GM19467 (cell line): ENCODE data around the gene COL23A1.

Source experiments
- ATAC-seq: cut with Tn5 transposase; IDR thresholded peaks from one replicate; pipeline ENCODE4 v1.9.1; 2021; ENCODE audit warnings: mild to moderate bottlenecking, moderate library complexity; ENCODE audit not compliant: unreplicated experiment

COL23A1 gene

DNA sequence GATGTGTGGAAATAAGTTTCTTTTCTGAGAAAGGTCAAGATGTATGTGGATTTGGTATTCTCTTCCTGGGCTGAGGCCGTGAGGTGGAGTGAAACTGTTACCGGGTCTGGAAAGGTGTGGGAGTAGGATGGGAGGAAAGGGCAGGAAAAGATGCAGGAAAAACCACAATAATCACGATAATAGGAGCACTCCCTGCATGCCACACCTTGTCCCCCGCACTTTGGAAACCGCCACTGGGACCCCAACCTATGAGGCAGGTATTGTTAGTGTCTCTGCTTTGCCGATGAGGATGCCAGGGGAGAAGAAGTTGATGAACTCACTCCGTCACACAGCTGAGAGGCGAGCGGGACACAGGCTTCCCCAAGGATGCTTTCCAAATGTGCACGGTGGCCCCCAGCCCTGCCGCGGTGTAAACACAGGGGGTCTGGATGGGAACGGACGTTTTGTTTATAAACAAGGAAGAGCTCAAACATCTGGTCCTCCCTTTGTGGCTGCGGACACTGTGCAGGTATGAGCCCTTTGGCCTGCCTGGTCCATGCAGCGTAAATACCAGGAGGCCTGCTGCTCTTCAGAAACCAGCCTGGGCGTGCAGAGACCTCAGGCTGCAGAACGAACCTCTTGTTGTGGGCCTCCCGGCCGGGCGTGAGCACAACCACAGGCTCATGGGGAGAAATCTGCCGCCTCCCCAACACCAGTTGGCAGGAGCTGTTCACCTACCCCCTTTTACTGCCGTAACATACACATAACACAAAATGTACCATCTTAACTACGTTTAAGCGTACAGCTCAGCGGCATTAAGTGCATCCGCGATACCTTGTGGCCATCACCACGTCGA lies 126.7 kb downstream of the COL23A1 start:
- ATAC-seq = no peak

DNA sequence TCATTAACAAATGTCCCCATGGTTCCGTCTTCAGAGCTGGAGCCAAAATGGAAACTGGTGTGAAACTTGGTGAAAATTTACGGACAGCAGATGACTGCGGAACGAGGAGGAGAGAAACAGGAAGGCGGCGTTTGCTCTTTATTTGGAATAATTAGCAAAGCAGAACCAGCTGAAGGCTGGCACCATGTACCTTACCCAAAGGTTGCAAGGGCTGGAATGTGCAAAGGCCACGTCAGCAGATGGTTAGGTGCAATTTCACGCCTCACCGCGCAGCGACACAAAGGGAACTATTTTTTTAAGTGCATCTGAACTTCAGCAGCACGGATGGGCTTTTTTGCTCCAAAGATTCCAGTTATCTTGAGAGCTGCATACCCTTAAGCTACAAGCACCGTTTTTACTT lies 127.4 kb downstream of the COL23A1 start:
- no peak for ATAC-seq

DNA sequence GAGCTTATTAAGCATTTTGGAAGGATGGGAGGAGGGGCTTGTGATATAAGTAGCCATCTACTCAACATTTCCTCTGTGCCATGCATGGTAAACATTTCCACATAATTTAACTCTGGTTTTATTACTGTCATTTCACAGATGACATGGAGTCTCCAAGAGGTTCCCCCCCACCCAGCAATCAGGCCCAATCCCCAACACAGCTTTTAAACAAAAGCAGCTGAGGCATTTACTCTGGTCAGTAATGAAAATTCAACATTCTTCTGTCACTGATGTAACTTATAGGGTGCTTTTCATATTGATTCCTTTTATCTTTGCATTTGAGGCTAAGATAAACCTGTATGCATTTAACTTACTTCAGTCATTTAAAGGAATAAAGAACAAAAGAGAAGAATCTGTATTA lies 128.1 kb downstream of the COL23A1 start:
- no peak for ATAC-seq

DNA sequence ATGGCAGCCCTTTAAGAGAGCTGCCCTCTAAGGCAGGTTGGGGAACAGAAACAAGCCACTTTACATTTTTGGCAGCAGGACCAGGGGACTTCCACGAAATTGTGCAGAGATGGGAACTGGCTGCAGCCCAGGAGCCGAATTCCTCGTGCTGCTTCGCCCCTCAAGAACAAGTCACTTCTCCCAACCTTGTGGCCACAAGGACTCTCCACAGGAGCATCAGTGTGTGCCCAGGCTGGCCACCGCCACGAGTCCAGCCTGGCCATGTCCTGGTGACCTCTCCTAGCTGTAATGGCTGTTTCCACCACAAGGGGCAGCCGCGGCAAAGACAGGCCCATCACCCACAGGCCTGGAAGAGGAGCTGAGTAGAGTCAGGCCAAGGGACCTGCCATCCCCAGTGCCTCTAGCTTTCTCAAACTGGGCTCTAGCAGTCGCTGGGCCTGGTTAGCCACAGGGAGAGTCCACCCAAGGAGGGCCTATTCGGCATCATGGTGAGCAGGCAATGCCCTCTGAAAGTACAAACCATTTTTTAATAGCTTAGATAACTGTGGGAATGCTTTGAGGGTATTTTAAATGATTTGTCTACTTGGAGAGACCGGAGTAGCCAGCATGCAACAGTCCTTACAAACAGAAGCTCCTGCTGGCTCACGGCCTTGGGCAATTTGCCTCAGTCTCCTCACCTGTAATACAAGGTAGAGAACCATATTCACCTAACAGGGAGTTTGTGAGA lies 129.0 kb downstream of the COL23A1 start:
- no peak for ATAC-seq

DNA sequence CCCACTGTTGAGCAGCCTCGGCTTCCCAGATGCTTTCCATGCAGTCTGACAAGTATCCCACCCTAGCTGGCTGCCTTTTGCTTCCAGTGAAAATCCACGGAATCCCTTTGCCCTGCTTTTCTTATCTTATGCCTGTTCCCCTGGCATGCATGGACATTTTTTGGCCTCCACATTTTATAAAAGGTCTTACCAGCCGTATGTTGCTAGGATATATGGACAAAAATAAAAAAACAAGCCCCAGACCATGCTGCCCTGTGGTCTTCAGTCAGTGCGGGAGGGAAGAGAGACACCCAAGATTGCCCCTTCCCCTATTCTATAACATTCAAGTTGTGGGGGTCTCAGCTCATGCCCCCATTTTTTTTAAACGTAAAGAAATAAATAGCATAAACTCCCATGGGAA lies 129.6 kb downstream of the COL23A1 start:
- ATAC-seq = no peak

DNA sequence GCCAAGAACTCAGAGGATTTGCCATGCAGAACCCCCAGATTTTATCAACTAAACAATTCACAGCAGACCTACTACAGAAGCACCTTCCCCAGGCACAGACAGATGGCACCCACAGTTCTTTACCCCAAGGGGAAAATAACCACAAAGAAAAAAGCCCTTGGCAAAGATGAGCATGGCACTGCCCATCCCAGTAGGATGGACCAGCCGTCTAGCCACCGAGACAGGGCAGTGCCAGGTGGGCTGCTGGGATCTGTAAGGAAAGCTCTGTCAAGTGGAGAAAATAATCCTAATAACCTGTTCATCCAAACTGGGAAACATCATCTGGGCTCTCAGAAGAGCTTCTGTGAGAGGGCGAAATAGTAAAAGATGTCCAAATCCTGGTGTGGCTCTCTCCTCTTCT lies 130.0 kb downstream of the COL23A1 start:
- ATAC-seq = no peak

DNA sequence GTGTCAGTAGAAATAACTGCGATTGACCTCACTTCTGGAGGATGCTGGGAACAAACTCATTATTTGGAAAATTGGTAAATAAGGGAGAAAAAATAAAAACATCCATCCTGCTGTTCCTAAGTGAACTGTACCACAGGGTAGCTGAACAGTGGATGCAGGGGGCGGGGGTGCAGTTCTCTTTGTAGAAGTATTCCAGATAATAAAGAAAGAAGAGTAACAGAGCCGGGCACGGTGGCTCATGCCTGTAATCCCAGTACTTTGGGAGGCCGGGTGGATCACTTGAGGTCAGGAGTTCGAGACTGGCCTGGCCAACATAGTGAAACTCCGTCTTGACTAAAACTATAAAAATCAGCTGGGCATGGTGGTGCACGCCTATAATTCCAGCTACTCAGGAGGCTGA lies 132.1 kb downstream of the COL23A1 start:
- ATAC-seq = no peak

DNA sequence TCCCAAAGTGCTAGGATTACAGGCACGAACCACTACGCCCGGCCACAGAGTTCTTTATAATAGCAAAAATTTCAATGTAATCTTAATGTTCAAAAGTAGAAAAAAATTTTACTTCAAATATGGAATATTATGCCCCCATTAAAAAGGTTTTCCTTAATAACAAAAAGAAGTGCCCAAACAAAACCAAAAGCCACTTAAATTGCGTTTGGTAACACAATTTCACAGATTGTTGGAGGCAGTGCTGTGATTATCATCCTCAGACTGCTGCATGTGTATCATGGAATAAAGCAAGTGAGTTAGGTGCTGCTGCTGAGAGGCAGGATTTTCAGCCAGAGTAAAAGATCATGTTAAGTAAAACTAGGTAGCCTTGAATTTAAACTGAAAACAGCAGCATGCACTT lies 132.7 kb downstream of the COL23A1 start:
- no peak for ATAC-seq

DNA sequence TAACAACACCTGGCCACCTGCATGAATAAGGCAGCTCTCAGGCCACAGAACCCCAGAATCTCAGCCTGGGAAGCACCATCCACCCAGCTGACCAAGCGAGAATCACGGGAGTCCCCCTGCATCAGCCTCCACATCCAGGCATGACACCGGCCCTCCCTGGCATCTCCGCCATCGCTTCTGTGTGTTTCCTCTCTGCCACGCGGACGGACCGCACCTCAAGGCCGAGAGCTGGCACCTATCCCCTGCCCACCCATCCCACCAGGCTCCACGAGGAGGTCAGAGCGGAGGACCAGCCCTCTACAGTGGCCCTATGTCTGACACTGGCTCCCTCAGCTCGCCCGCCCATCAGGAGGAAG lies 134.7 kb downstream of the COL23A1 start:
- no peak for ATAC-seq

DNA sequence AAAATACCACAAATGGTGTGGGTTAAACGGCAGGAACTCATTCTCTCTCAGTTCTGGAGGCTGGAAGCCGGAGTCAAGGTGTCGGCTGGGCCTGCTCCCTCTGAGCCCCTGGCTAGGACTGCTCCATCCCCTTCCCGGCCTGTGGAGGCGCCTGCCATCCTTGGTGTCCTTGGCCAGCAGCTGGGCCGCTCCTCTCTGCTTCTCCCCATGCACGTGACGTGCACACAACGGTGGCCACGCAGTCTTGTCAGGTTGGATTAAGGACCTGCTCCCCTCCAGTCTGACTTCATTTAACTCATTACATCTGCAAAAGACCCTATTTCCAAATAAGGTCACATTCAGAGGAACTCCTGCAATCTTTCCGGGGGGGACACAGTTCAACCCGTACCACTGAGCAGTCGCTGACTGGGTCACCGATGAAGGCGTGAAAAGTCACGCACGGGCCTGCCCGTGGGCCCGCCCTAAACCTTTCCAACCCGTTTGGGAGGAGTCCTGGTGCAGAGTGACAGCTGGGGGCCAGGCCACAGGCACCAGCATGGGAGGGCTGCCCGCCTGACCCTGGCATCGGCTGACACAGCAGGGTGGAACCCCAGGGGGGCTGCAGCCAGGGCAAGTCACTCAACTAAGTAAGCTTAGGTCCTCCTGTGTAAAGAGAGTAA lies 135.2 kb downstream of the COL23A1 start:
- no peak for ATAC-seq

DNA sequence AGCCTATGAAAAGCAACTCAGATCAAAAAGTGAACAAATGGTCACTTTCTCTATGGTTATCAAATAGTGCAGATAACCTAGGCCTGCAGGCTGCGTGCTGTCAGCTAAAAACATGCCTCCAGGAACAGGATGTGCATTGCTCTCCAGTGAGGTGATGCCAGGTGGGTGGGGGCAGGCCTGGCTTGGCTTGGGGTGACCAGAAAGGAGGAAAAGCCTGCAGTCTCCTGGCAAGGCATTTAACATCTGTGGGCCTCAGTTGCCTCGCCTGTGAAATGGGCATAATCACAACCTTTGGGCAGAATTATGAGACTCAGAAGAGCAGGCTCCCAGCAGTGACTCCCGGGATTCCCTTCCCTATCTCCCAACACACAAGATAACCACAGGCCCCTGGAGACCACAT lies 135.9 kb downstream of the COL23A1 start:
- ATAC-seq = no peak

DNA sequence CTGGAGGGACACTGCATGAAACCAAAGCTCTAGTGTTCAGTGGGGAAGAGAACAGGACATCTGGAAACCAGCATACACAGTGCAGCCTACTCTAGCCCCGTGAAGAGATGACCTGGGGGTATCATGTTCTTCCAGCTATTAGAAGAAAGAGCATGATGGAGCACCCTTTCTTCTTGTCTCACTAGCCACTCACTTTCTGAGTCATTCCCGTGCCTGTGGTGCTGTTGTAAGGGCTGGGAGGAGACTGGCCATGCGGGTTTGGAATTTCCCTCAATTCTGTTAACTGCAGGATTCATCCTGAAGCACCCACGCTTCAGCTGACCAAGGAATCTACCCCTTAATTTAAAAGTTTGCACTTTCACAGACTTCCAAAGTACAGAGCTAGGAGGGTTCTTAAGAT lies 137.0 kb downstream of the COL23A1 start:
- no peak for ATAC-seq

DNA sequence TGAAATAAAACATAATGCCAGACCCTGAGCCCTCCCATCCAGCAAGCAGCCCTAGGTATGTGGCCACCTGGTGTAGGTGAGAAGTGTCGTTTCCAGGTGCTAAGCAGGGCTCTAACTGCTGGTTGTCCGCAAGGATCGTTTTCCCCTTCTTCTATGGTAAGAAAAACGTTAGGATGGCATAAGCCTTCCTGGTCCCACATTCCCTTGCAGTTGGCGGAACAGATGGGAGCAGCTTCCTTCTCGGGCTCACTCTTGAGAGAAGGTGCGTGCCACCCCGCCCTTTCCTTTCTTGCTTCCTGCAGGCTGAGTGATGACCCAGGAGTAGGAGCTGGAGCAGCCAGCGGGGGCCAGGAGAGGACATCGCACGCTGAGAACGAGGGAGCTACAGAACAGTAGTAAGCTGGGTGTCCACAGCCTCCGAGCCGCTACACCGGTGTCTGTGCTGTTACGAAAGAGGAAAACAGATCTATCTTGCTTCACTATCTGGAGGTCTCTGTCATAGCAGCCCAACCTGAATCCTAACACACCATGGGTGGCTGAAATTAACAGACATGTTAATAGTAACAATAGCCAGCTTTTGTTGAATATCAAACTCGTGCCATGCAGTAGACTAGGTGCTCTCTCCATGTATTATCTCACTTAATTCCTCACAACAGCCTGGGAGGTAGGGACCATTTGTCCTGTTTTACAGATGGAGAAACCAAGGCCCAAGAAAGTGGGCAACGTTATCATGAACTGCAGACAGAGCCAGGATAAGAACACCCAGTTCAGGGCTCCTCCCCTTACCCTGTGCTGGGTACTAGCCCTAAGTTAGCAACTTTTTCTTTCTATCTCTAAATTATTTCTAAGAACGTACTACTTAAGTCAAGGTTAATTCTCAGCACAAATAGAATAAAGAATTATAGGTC lies 139.8 kb downstream of the COL23A1 start:
- no peak for ATAC-seq

DNA sequence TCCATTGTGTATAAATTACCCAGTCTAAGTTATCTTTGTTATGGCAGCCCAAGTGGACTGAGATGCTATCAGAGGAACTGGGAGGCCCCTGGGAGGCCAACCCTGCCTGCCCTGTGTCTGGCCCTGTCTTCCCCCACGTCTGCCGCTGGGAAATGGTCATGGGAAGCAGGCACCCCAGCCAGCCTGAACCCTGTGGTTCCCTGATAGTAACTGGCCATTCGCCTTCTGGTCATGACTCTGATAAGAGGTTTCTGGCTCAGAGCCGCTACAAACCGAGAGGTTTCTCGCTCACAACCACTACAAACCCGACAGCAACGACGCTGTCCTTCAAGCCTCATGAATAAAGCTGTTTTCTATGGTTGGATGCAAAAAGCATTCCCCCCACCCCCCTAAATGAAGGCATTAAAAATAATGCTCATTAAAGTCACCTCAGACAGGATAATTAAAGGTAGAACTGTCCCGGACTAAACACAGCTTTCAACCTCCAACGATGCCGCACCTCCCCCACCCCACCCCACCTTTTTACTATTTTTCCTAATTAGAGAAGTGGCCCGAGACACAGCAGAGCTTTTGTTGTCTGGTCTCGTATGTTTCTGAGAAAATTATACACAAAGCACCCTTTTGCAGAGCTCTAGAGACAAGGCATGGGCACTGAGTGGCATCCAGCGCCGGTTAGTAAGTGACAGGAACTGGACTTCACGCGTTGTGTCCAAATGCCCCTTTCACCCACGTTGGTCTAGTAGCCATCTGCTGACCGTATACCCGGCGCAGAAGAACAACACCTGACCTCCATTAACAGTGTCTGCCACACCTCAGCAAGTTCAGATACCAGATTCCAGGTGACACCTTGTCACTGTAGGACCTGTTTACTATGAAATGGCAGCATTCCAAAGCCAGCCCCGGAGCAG lies 140.8 kb downstream of the COL23A1 start:
- ATAC-seq = no peak

DNA sequence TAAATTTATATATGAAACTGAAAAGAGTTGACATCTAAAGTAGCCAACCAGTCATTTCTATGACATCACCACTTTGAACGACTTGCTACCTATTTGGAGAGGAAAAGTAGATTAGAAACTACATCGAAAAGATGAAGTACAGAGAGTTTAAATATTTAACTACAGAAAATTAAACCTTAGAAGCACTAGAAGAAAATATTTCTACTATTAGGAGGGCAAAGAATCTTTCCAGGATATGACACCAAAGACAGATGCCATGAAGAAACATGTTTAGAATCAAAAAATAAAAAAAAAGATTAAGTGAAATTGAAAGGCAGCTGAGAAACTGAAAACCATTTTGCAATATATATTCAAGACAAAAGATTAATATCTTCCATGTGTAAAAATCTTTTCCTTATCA lies 144.7 kb downstream of the COL23A1 start:
- ATAC-seq = no peak

DNA sequence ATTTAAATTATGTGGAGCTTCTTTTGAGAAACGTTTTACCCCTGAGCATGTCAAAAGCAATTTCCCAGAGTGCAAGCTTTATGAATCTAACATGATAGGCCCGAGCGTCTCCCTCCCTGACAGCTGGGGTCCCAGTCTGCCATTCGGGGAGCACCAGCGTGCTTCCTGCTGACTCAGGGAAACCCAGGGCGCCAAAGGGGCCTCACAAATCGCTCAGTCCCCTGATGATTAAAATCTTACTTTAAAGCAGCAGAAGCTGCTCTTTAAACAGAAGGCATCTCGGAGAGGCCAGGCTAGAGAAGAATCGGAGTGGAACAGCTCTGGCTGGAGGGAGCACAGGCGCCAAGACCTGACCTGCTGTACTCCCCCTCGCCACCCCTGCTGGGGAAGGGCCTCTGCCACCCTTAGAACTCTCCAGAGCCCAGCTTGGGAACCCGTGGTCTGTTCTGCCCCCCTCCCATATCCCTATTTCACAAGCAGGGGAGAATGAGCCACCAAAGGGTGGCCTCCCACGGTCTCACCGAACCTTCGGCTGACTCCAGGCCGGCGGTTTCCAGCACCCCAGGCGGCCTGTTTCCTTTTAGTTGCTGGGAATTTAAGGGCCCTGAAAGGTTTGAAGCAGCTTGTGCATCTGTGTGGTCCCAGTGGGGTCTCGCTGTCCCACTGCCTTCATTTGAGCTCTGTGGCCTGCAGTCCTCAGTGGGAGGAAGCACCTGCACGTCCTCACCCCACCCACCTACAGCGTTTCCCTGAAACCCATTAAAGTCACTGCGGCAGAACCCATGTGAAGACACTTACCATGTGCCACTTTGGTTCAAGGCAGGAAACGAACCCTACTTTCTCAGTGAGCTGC lies 147.6 kb downstream of the COL23A1 start:
- no peak for ATAC-seq

DNA sequence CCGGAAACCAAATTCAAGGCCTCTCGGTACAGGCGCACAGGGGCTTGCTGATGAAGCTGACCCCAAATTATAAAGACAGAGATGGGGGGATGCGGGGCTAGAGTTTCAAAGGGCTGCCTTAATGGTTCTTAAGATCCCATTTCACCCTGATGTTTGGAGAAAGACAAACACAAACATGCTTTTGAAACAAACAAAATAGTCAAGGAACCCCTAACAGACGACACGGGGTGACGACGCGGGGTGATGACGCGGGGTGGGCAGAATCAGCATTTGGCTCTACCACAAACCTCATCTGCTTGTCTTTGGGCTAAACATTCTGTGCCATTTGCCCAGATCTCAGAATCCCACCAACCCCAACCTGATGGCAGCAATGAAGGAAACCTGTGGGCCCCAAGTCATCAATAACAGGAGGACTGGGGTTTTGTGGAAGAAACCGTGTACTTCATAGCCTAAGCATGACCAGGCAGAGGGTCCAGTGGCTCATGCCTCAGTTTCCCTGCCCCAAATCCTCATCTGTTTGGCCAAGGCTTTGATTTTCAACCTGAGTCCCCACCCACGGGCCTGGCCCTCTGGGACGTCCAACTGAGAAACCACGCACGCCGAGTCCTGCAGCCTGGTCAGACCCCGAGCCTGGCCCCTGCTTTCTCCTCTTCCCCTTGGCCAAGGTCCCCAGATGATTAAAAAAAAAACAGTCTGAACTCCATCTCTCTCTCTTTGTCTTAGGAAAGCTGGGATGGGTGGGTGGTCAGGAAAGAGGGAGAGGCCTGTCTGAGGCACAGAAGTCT lies 148.5 kb downstream of the COL23A1 start:
- no peak for ATAC-seq

DNA sequence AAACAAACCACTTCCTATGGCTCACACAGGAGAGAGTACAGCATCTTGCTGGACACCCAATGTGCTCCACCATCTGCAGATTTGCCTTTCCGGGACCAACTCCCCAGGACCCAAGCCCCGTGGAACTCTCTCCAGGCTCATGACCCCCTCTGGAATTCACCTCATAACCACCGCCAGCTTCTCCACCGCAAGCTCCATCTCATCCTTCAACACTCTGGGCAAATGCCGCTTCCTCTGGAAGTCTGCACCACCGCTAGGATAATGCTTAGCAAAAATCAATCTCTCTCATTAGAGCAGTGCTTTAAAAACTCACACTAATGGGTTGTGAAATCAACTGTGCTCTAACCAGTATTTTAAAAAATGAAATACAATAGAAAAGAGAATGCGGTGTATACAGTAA lies 150.0 kb downstream of the COL23A1 start:
- no peak for ATAC-seq
